Measurements from ENCODE around the gene DCUN1D1.

DCUN1D1 gene

DNA sequence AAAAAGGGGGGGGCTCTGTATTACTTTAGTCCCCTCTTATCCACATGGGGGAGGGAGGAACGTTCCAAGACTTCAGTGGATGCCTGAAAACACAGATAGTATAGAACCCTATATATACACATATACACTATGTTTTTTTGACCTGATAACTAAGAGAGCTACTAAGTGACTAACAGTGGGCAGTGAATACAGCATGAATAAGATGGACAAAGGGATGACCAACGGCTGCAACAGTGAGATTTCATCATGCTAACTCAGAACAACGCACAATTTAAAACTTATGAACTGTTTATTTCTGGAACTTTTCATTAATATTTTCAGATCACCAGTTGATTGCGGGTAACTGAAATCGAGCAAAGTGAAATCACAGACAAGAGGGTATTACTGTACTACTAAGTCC, 7.3 kb downstream of the DCUN1D1 start:
- in situ Hi-C loops (cut with MboI; ENCODE audit: low sequenced_read_pairs), result no loop called here

DNA sequence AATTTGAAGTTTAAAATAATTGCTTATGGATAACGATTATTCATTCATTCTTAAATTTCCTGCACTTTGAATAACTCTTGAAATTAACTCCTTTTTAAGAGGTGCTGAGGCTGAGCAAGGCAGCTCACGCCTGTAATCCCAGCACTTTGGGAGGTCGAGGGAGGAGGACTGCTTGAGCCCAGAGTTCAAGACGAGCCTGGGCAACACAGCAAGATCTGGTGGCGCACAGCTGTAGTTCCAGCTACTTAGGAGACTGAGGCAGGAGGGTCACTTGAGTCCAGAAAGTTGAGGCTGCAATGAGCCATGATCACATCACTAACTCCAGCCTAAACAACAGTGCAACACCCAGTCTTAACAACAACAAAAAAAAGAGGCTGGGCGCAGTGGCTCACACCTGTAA, 8.0 kb downstream of the DCUN1D1 start:
- in situ Hi-C loops (cut with MboI; ENCODE audit: low sequenced_read_pairs), result no loop called here

GRCh38 chr3:182971637-182972036, 8.7 kb downstream of the DCUN1D1 start:
- in situ Hi-C loops (cut with MboI; ENCODE audit: low sequenced_read_pairs), result no loop called here

- in situ Hi-C loops (cut with MboI; ENCODE audit: low sequenced_read_pairs), result no loop called here
These were observed 9.4 kb downstream of the DCUN1D1 start for GRCh38 chr3:182970811-182971418.

- in situ Hi-C loops (cut with MboI; ENCODE audit: low sequenced_read_pairs), result no loop called here
These were observed 10.5 kb downstream of the DCUN1D1 start for GRCh38 chr3:182969853-182970252.

GRCh38 chr3:182969277-182969676, 11.1 kb downstream of the DCUN1D1 start:
- in situ Hi-C loops (cut with MboI; ENCODE audit: low sequenced_read_pairs), result no loop called here

DNA sequence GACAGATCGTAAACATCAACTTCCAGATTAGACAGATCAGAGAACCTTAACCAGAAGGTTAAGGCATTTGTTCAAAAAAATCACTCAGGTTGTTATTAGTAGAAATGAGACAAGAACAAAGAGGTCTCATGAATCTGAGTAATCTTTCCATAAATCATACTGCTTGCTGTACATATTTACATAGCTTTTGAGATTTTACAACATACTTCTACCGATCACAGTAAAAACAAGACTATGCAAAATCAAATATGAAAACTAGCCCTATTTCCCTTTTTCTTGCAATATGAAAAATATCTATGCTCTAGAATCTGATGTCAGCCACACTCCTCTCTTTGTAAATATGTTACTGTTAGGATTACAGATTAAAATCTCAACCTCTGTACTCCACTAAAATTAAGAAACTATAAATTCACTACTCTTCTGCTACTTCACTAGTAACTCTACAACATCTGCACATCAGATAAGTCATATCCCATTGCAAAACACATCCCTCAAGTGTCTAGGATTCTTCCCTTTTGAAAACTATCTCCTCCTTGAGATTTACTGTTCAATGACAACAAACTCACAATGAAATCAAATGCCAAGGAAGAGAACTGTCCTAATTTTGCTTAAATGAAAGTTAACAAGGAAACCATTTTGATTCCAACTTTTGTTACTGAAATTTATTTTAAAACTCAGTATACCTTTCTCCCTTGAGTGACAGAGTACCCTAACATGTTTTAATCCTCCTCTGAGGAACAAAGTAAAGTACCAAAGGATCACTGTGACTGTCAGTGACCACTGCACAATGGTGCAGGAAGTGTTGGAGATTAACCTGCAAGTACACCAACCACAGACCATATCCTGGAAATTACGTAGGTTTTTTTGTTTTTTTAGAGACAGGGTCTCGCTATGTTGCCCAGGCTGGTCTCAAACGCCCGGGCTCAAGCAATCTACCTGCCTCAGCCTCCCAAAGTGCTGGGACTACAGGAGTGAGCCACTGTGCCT, 12.8 kb downstream of the DCUN1D1 start:
- in situ Hi-C loops (cut with MboI; ENCODE audit: low sequenced_read_pairs), result no loop called here

- in situ Hi-C loops (cut with MboI; ENCODE audit: low sequenced_read_pairs), result no loop called here
These were observed 14.4 kb downstream of the DCUN1D1 start for GRCh38 chr3:182965861-182966366.

DNA sequence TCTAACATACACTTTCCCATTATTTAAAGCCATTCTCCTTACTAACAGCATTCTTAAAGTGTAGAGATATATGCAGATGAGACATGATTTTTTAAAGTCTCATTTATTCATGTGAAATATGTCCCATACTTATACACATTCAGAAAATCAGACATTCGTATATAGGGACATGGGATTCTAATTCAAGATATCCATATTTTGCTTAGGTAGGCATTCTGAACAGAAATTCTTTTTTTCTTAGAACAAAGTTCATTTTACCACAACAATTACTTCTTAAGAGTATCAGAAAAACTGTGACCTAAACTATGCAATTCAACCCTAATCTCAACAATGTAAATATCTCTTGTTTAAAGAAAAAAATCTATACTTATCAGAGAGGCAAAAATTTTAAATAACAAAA, 16.2 kb downstream of the DCUN1D1 start:
- in situ Hi-C loops (cut with MboI; ENCODE audit: low sequenced_read_pairs), result no loop called here

DNA sequence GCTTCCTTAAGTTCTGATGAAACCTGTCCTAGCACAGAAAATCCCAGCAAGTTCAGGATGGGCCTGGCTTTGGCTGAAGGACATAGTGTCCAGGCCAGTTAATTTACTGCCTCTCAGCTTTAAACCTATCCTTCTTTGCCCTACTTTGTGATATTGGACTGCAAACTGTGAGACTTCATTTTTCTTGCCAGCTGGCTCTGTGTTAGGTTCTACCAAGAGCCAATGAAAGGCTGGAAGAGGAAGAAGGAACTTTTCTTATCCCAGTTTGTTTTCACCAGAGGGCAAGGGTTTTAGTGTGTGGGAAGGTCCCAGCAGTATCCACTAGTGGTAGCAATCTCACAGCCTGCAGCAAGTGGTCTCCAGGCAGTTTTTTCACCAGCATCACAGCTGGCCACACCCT, 18.2 kb downstream of the DCUN1D1 start:
- in situ Hi-C loops (cut with MboI; ENCODE audit: low sequenced_read_pairs), result no loop called here

GRCh38 chr3:182959474-182960350, 20.6 kb downstream of the DCUN1D1 start:
- in situ Hi-C loops (cut with MboI; ENCODE audit: low sequenced_read_pairs), result no loop called here

GRCh38 chr3:182957676-182958266, 22.6 kb downstream of the DCUN1D1 start:
- in situ Hi-C loops (cut with MboI; ENCODE audit: low sequenced_read_pairs), result no loop called here

GRCh38 chr3:182957226-182957625, 23.1 kb downstream of the DCUN1D1 start:
- in situ Hi-C loops (cut with MboI; ENCODE audit: low sequenced_read_pairs), result no loop called here

GRCh38 chr3:182954553-182955235, 25.6 kb downstream of the DCUN1D1 start:
- in situ Hi-C loops (cut with MboI; ENCODE audit: low sequenced_read_pairs), result no loop called here

DNA sequence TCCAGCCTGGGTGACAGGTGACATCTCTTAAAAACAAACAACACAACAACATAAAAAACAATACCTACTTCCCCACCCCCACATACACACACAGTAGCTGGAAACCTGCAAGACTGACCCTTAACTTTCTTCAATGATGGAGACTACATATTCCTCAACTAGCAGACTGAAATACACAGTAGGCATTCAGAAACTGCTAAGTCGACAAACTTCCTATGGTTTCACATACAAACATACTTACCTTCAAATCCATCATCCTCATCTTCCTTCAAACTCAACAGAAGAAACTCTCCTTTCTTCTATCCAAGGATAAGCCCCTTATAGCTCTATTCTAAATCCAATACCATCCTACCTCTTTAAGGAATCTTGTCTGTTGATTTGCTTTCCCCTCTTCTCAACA, 30.6 kb downstream of the DCUN1D1 start:
- in situ Hi-C loops (cut with MboI; ENCODE audit: low sequenced_read_pairs), result no loop called here

DNA sequence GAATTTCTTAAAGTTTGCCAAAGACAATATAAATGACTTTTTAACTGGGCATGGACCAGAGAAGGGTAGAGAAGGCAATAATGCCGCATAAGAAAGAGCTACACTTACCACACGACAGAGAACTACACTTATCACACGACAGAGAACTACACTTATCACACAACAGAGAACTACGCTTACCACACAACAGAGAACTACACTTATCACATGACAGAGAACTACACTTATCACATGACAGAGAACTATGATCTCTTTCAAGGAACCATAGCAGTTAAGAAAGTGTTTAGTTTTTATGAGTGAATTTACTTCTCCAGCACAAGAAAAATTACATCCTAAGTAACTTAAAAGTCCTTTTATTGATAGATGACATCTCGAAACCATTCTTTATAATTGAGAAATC, 32.0 kb downstream of the DCUN1D1 start:
- in situ Hi-C loops (cut with MboI; ENCODE audit: low sequenced_read_pairs), result no loop called here

DNA sequence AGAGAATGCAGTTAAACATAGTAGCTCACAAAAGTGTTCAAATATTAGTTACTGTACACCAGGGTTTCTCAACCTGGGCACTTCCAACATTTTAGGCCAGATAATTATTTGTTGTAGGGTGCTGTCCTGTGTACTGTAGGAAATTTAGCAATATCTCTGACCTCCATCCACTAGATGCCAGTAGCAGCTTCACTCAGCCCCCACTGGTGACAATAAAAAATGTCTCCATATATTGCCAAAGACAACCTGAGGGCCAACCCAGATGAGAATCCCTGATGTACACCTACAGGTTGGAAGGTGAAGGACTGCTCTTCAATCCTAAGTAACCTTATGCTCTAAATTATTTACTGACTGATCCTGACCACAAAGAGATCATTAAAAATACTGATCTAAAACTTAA, 32.5 kb downstream of the DCUN1D1 start:
- in situ Hi-C loops (cut with MboI; ENCODE audit: low sequenced_read_pairs), result no loop called here

GRCh38 chr3:182941719-182942118, 38.6 kb downstream of the DCUN1D1 start:
- in situ Hi-C loops (cut with MboI; ENCODE audit: low sequenced_read_pairs), result no loop called here

- in situ Hi-C loops (cut with MboI; ENCODE audit: low sequenced_read_pairs), result no loop called here
These were observed 40.0 kb downstream of the DCUN1D1 start for GRCh38 chr3:182940266-182940808.

Measured in HL-60/S4 treated with phorbol 12-myristate 13-acetate at 8.2 ng/mL for 4 days and 3 days (cell line).